Parathyroid adenoma (tissue), 2 donors: ENCODE results near the gene MYO9A.

Experiments used
- H2AFZ ChIP-seq: fragments of 300-600 bp; sonication (generic); one replicate; pipeline ENCODE4 v1.7.0; 2017; ENCODE audit warnings: antibody characterized with exemption, mild to moderate bottlenecking
- H3K27ac ChIP-seq: fragments of 300-600 bp; sonication (generic); one replicate; pipeline ENCODE4 v1.7.0; 2017
- H3K27me3 ChIP-seq: fragments of 300-600 bp; sonication (generic); one replicate; pipeline ENCODE4 v1.7.0; 2017; ENCODE audit warnings: low read length; ENCODE audit not compliant: control insufficient read depth, insufficient read depth
- H3K36me3 ChIP-seq: fragments of 300-600 bp; sonication (generic); one replicate; pipeline ENCODE4 v1.7.0; 2017; ENCODE audit warnings: low read length; ENCODE audit not compliant: control insufficient read depth, insufficient read depth
- H3K4me1 ChIP-seq: fragments of 300-600 bp; sonication (generic); one replicate; pipeline ENCODE4 v1.7.0; 2017; ENCODE audit warnings: control low read depth
- H3K4me2 ChIP-seq: fragments of 300-600 bp; sonication (generic); one replicate; pipeline ENCODE4 v1.7.0; 2017; ENCODE audit warnings: low read length
- H3K4me3 ChIP-seq: fragments of 300-600 bp; sonication (generic); one replicate; pipeline ENCODE4 v1.7.0; 2017; ENCODE audit warnings: low read depth, low read length
- H3K79me2 ChIP-seq: fragments of 300-600 bp; sonication (generic); one replicate; pipeline ENCODE4 v1.7.0; 2017; ENCODE audit warnings: control low read depth
- H3K9ac ChIP-seq: fragments of 300-600 bp; sonication (generic); one replicate; pipeline ENCODE4 v1.7.0; 2017; ENCODE audit warnings: mild to moderate bottlenecking
- H3K9me3 ChIP-seq: fragments of 300-600 bp; sonication (generic); one replicate; pipeline ENCODE4 v1.7.0; 2017; ENCODE audit warnings: low read length; ENCODE audit not compliant: control insufficient read depth
- CTCF ChIP-seq: fragments of 300-600 bp; sonication (generic); IDR thresholded peaks from one replicate; pipeline ENCODE4 v1.7.0; 2017; ENCODE audit warnings: antibody characterized with exemption, mild to moderate bottlenecking
- donor health status: primary hyperparathyroidism.

The MYO9A gene

GRCh38 chr15:72118017-72118978 lies at the start of gene MYO9A, which contains the start of gene SENP8:
MYO9A (minus strand) TSS chr15:72118150; CDS start chr15:72046563, 71,587 bp downstream.
SENP8 (plus strand) TSS chr15:72118403; CDS start chr15:72139624, 21,221 bp downstream.
- Histone ChIP-seq H3K9me3 (no peaks in the 10 kb centered on the region), H3K36me3 (no peaks in the 10 kb centered on the region), H3K4me1 (no peaks in the 10 kb centered on the region), H3K4me3 (peak within 1 kb of the TSS; percentile 70), H3K27me3 (no peaks in the 10 kb centered on the region), H3K4me2 (peak within 1 kb of the TSS; percentile 95), H3K27ac (peak within 1 kb of the TSS; percentile 92), H2AFZ (peak within 1 kb of the TSS; percentile 84), H3K79me2 (peaks cover 3% of the 10 kb centered on the region), H3K9ac (no peak within 1 kb of the TSS)
- peak; percentile 16 for TF ChIP-seq CTCF

- no peak overlapping the region for H2AFZ ChIP-seq
- no peaks in the 10 kb centered on the region for H3K36me3 ChIP-seq
- H3K79me2 ChIP-seq, result no peaks in the 10 kb centered on the region
- H3K4me1 ChIP-seq, result no peaks in the 10 kb centered on the region
- TF ChIP-seq CTCF, result no peak
- H3K4me3 ChIP-seq, result no peak overlapping the region
- no peaks in the 10 kb centered on the region for H3K27me3 ChIP-seq
- no peak overlapping the region for H3K4me2 ChIP-seq
- no peaks in the 10 kb centered on the region for H3K9me3 ChIP-seq
- H3K27ac ChIP-seq, result no peak overlapping the region
- H3K9ac ChIP-seq, result no peak overlapping the region
Measured at GRCh38 chr15:72167445-72167844, 49.5 kb upstream of the MYO9A start.

- Histone ChIP-seq H3K4me3 (no peak overlapping the region), H3K27ac (no peak overlapping the region)
- no peak for TF ChIP-seq CTCF
Measured at GRCh38 chr15:72166716-72167417, 48.9 kb upstream of the MYO9A start.

GRCh38 chr15:72163719-72164118 lies 45.8 kb upstream of the MYO9A start:
- H2AFZ ChIP-seq, result no peak overlapping the region
- no peak for TF ChIP-seq CTCF
- H3K9ac ChIP-seq, result no peak overlapping the region
- H3K9me3 ChIP-seq, result no peaks in the 10 kb centered on the region
- H3K27me3 ChIP-seq, result no peaks in the 10 kb centered on the region
- no peaks in the 10 kb centered on the region for H3K4me1 ChIP-seq
- H3K79me2 ChIP-seq, result no peaks in the 10 kb centered on the region
- no peak overlapping the region for H3K4me2 ChIP-seq
- no peak overlapping the region for H3K4me3 ChIP-seq
- no peaks in the 10 kb centered on the region for H3K36me3 ChIP-seq
- no peak overlapping the region for H3K27ac ChIP-seq

More at GRCh38 chr15:72166716-72167417, 48.9 kb upstream of the MYO9A start:
- no peak overlapping the region for H3K4me2 ChIP-seq
- H3K9me3 ChIP-seq, result no peaks in the 10 kb centered on the region
- no peak overlapping the region for H3K9ac ChIP-seq
- H3K36me3 ChIP-seq, result no peaks in the 10 kb centered on the region
- no peaks in the 10 kb centered on the region for H3K27me3 ChIP-seq
- H3K4me1 ChIP-seq, result no peaks in the 10 kb centered on the region
- no peaks in the 10 kb centered on the region for H3K79me2 ChIP-seq
- H2AFZ ChIP-seq, result no peak overlapping the region
